Activated CD8-positive, alpha-beta memory T cell treated with anti-CD3 and anti-CD28 coated beads, Interleukin-2, amount 50 U/mL, for 1 hour (primary cell): ENCODE results near the gene GUCY2D.
"Not testable (repeated sequence)": the region's sequence is repeated elsewhere in the genome, so short reads cannot be mapped to it uniquely, and the experiment has no call there.

Experiments
- DNase-seq: peaks from one replicate; pipeline ENCODE4 v3.0.0-alpha.2; 2020; ENCODE audit errors: extremely low read depth

The GUCY2D gene

DNA sequence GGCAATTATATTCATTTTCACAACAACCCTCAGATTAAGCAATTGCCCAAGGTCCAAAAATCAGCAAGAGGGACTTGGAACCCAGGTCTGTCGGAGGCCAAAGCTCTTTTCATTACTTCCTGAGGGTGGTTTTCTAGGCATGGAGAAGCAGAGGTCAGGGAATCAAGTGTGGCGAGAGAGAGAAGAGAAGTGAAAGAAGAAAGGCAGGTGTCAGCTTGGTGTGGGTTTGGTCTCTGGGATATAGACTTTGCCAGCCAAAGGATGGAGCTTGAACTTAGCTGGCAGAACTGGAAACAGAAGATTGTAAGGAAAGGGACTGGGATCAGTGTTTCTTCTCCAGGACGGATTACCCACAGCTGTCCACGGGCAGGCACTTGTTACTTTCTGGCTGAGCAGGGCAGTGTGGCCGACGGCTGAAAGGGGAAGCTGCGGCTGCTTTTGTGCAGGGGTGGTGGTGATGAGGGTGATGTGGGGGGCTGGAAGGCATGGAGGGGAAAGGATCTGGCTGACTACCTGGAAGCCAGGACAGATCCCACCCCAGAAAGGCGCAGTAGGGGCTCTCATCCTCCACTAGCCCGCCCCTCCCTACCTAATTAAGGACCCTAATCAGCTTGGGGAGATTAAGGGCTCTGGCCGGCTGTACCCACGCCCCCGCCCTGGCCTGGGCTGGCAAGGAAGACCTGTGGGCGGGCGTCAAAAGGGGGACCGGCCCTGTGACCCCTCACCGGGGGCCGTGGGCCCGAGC is at the start of gene GUCY2D:
Gene GUCY2D, plus strand, starts transcription at position 640 of the 745 bp plus-strand sequence. CDS start 433 bp downstream, outside the sequence.
- DNase-seq: no peak

DNA sequence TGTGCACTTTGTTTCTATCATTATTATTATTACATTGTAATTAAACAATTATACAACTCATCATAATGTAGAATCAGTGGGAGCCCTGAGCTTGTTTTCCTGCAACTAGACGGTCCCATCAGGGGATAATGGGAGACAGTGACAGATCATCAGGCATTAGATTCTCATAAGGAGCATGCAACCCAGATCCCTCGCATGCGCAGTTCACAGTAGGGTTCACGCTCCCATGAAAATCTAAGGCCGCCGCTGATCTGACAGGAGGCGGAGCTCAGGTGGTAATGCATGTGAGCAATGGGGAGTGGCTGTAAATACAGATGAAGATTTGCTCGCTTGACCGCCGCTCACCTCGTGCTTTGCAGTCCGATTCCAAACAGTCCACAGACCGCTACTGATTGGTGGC is 49.1 kb upstream of the GUCY2D start:
- DNase-seq: not testable (repeated sequence)

- DNase-seq: no peak
These were observed 46.8 kb upstream of the GUCY2D start for GRCh38 chr17:7955414-7956227.

DNA sequence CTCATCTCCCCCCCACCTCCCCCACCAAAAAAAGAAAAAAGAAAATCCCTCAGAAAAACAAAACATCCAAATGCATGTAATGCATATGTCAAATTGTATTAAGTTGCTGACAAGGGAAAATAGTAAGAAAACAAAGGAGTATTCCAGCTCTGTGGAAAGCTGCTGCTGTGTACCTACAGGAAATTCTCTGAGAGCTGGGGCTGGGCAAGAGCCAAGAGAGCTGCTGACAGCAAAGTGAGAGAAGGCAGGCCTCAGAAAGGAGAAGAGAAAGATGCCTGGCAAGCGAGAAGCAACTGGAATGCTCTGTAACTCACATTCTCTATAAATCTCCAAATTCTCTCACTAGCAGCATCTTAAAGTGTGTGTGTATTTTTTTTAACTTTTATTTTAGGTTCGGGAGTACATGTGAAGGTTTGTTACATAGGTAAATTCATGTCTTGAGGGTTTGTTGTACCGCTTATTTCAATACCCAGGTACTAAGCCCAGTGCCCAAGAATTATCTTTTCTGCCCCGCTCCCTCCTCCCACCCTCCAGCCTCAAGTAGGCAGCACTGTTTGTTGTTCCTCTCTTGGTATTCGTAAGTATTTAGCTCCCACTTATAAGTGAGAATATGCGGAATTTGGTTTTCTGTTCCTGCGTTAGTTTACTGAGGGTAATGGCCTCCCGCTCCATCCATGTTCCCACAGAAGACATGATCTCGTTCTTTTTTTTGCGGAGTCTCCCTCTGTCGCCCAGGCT is 46.0 kb upstream of the GUCY2D start:
- no peak for DNase-seq

- no peak for DNase-seq
These were observed 42.7 kb upstream of the GUCY2D start for GRCh38 chr17:7959503-7960253.

DNA sequence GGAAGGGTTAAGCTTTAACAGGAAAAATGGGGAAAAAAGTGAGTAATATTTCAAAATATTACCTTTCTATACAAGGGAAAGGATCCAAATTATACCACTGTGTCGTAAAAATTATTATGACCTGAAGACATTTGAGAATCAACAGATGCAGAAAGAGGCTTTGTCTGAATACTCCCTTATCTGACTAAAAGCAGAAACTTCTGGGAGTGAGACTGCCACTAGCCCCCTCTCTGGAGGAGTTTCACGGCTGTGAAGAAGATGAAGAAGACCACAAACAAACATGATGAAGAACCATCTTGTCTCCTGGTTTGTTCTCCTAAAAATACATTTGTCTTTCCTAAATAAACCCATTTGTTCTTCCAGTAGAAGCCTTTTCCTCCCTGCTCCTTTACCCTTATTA is 41.0 kb upstream of the GUCY2D start:
- DNase-seq: no peak

GRCh38 chr17:7967751-7968150 is 34.7 kb upstream of the GUCY2D start:
- no peak for DNase-seq

DNA sequence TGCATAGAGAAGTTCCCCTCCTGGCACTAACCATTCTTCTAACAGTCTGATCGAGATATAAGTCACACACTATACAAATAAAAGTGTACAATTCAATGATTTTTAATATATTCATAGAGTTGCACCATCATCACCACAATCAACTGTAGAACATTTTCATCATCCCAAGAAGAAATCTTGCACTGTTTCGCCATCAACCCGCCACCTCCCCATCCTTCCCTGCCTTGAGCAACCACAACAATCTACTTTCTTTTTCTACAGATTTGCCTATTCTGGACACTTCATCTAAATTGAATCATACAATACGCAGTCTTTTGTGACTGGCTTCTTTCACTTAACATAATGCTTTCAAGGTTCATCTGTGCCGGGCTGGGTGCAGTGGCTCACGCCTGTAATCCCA is 33.0 kb upstream of the GUCY2D start:
- DNase-seq: no peak

DNA sequence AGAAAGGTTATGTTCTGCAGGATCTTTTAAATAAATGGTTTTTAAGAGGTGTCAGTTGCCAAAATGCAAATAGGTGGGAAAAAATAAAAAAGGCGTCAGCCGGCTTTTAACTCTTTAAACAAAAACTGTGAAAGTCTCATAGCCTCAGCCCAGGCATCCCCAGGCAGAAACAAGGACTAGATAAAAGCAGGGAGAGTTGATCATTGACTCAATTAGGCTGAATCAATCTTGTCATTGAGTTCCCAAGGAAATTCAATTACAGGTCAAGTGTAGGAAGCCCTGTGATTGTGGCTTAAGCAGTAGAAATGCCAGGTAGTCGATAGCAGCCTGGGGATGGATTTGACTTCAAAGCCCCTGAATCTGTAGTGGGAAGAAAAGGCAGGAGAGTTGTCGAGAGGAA is 30.8 kb upstream of the GUCY2D start:
- DNase-seq: no peak

- DNase-seq: no peak
These were observed 30.2 kb upstream of the GUCY2D start for GRCh38 chr17:7972131-7972785.

- no peak for DNase-seq
These were observed 27.7 kb upstream of the GUCY2D start for GRCh38 chr17:7974638-7975131.

GRCh38 chr17:7977039-7977438 is 25.4 kb upstream of the GUCY2D start:
- DNase-seq: no peak

GRCh38 chr17:7977805-7978204 is 24.6 kb upstream of the GUCY2D start:
- no peak for DNase-seq

DNA sequence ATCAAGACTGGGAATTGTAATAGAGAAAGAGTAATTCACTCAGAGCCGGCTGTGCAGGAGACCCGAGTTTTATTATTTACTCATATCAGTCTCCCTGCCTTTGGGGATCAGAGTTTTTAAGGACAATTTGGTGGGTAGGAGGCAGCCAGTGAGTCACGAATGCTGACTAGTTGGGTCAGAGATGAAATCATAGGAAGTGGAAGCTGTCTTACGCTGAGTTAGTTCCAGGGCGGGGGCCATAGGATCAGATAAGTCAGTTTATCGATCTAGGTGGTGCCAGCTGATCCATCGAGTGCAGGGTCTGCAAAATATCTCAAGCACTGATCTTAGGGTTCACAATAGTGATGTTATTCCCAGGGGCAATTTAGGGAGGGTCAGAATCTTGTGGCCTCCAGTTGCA is 20.2 kb upstream of the GUCY2D start:
- no peak for DNase-seq

DNA sequence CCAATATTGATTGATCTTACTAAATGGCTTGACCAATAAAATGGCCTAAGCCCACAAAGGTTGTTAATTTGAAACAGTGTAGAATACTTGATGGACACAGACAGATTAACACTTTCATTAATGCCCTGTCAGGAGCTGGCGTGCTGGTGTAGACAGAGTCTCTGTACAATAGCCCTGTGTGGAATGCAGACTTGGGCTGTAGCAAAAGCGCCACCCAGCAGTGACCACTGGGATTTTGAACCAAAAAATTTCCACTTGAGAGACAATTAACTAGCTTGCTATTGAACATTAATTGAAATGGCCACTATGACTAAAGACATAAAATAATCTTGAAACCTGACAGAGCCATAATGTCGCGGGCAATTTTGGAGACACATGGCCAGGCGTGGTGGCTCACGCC is 19.7 kb upstream of the GUCY2D start:
- no peak for DNase-seq

- no peak for DNase-seq
These were observed 17.5 kb upstream of the GUCY2D start for GRCh38 chr17:7984904-7985303.

DNA sequence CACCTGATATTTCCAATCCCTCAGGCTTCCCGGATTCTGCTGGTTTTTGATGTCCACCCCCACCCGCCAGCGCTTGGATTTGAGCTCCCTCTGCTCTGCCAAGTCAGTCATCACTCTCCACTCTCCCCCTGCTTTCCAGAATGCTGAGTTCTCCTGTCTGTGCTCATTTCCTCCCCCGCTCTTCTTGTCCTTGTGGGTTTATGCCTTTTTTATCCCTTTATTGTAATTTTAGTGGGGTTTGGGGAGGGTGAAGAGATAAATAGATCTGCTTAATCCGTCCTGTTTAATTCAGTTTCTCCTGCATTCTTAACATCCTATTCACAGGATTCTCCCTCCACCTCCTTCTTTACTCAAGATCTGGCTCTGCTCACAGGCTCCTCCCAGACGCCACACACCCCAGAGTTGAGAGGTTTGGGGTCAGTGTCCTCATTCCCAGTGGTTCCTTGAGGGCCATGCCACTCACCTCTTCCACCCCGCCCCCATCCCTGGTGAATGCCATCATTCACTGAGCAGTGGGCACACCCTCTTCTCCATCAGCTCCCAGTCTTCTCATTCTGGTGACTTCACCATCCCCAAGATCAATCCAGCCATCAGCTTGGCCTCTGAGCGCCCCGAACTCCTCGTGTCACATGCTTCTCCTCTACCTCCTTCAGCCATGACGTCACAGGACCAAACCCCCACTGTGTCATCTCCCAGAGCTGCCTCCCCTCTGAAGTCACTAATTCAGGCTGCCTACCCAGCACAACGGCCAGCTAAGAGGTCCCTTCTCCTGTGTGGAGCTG is 15.1 kb upstream of the GUCY2D start:
- DNase-seq: no peak

DNA sequence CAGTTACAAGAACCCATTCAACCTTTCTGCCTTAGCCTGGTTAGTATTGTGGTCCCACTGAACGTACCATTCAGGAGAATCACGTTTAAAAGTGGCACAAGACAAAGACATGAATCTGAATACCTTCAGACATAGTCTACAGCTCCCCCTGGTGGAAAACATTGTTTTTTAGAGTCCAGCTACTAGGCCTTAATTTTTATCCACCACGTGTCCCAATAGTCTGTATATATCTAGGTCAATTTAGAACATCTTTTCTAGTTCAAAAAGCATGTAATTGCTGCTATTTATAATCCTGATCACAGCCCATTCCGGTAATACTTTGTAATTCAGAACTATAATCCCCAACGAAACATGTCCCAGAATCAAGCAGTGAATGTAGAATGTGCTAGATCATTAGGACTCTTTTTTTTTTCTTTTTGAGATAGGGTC is 13.7 kb upstream of the GUCY2D start:
- peak; percentile 33 for DNase-seq

GRCh38 chr17:7989781-7990655 is 12.4 kb upstream of the GUCY2D start:
- peak; percentile 66 for DNase-seq
